Subcutaneous abdominal adipose tissue (tissue), 5 donors: ENCODE data around the gene KCTD1.

Source experiments
- H3K27ac ChIP-seq: one replicate; pipeline ENCODE4 v1.7.0; 2013; ENCODE audit warnings: low read depth, mild to moderate bottlenecking, inconsistent platforms, low read length, moderate library complexity
- H3K27me3 ChIP-seq, 5 donors: one replicate each; pipeline ENCODE4 v1.7.0; 2013; ENCODE audit warnings: low read length in 5 of 5, inconsistent platforms in 1 of 5; ENCODE audit not compliant: control insufficient read depth in 5 of 5, insufficient read depth in 4 of 5
- H3K36me3 ChIP-seq, 5 donors: one replicate each; pipeline ENCODE4 v1.7.0; 2013; ENCODE audit warnings: low read length in 5 of 5; ENCODE audit not compliant: control insufficient read depth in 5 of 5, insufficient read depth in 5 of 5
- H3K4me1 ChIP-seq, 5 donors: one replicate each; pipeline ENCODE4 v1.7.0; 2013; ENCODE audit warnings: low read length in 5 of 5, mild to moderate bottlenecking in 3 of 5, moderate library complexity in 1 of 5; ENCODE audit not compliant: control insufficient read depth in 5 of 5, insufficient read depth in 5 of 5
- H3K4me3 ChIP-seq, 5 donors: one replicate each; pipeline ENCODE4 v1.7.0; 2013; ENCODE audit warnings: low read length in 5 of 5, low read depth in 1 of 5
- H3K9ac ChIP-seq, 5 donors: one replicate each; pipeline ENCODE4 v1.7.0; 2013; ENCODE audit warnings: low read length in 5 of 5, mild to moderate bottlenecking in 4 of 5, moderate library complexity in 3 of 5
- H3K9me3 ChIP-seq, 5 donors: one replicate each; pipeline ENCODE4 v1.7.0; 2013; ENCODE audit warnings: low read length in 5 of 5; ENCODE audit not compliant: control insufficient read depth in 5 of 5
- donor health status: healthy.
- donor health status: healthy.
- donor health status: healthy.
- donor health status: healthy.
- donor health status: healthy.

Gene KCTD1

DNA sequence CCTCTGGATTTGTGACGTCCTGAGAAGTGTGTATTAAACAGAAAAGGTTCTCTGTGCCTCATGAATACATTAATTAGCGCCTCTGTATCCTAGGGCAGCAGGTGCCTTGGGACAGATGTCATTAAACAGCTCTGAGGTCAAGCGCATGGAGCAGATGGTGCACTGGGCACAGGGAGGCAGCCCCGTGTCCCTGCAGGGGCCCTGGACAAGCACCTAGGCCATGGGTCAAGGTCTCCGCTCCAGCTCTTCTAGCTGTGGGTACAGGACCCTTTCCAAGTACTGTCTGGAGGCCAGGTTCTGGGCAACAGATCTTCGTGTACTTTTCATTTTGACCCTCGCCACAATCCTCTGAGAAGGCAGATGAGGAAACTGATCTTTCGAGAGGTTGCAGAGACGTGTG lies 126.4 kb downstream of the KCTD1 start:
- Histone ChIP-seq H3K9me3 (no peaks in the 10 kb centered on the region), H3K4me1 (peaks cover 0 to 3% (median 0%) of the 10 kb centered on the region in 5 donors), H3K4me3 (no peak overlapping the region), H3K27me3 (no peaks in the 10 kb centered on the region), H3K36me3 (no peaks in the 10 kb centered on the region), H3K9ac (no peak overlapping the region), H3K27ac (no peak overlapping the region)

DNA sequence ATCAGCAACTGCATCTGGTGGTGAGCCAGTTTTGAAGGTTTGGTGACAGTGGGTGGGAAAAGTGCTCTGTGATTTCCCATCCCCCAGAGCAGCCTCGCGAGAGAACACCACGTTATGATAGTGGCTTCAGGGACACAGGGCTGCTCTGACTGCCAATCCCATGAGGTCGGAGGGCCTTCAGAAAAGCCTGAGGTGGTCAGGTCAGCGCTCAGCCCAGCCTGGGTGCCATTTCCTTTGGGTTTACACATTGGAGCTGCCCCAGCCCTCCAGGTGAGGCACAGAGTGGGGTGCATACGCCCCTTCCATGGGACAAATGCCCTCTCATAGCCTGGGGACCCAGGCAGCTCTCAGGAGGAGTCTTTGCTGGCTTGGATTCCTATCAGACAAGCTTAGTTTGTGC lies 126.8 kb downstream of the KCTD1 start:
- no peaks in the 10 kb centered on the region for H3K27me3 ChIP-seq

DNA sequence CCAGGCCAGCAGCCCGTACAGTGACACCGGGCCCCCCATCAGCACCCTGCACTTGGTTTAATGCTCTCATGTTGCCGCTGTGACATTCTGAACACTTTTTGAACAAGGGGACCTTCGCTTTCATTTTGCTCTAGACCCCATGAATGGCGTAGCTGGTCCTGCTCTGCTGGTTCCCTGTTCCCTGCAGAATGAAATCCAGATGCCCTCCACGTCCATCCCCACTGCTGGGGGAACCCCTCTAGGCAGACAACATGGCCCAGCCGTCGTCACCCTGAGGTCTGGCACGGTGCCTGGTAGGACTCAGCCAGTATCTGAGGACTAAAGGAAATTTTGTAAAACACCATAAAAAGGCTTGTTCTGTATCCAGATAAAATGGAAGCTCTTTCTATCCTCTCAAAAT lies 128.6 kb downstream of the KCTD1 start:
- Histone ChIP-seq H3K27ac (no peak overlapping the region), H3K27me3 (no peaks in the 10 kb centered on the region), H3K9me3 (no peaks in the 10 kb centered on the region), H3K36me3 (no peaks in the 10 kb centered on the region), H3K4me3 (no peak overlapping the region), H3K9ac (no peak overlapping the region), H3K4me1 (peaks cover 0 to 3% (median 0%) of the 10 kb centered on the region in 5 donors)

More for the DNA sequence above, 126.8 kb downstream of the KCTD1 start:
- H3K4me3 ChIP-seq, result no peak overlapping the region
- no peak overlapping the region for H3K9ac ChIP-seq
- peaks cover 0 to 3% (median 0%) of the 10 kb centered on the region in 5 donors for H3K4me1 ChIP-seq
- H3K36me3 ChIP-seq, result no peaks in the 10 kb centered on the region
- H3K9me3 ChIP-seq, result no peaks in the 10 kb centered on the region
- no peak overlapping the region for H3K27ac ChIP-seq

DNA sequence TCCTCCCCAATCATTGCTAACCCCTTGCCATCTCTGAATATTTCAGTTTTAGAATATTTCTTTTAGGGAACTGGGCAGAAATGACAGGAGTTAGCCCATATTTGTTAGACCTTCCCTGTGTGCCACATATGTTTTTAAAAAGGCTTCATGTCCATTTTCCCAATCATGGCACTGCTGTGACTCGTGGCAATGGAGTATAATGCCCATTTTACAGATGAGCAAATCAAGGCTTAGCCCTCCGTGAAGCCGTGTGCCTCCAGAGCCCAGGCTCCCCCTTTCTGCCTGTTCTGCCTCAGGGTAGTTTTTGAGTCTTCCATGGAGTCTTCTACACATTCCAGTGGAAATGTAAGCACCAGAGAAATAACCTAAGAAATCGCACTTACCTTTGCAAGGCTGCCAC lies 130.1 kb downstream of the KCTD1 start:
- Histone ChIP-seq H3K27ac (no peak overlapping the region), H3K36me3 (no peaks in the 10 kb centered on the region), H3K4me1 (peaks cover 0 to 3% (median 0%) of the 10 kb centered on the region in 5 donors), H3K27me3 (no peaks in the 10 kb centered on the region), H3K9ac (no peak overlapping the region), H3K4me3 (no peak overlapping the region), H3K9me3 (no peaks in the 10 kb centered on the region)

DNA sequence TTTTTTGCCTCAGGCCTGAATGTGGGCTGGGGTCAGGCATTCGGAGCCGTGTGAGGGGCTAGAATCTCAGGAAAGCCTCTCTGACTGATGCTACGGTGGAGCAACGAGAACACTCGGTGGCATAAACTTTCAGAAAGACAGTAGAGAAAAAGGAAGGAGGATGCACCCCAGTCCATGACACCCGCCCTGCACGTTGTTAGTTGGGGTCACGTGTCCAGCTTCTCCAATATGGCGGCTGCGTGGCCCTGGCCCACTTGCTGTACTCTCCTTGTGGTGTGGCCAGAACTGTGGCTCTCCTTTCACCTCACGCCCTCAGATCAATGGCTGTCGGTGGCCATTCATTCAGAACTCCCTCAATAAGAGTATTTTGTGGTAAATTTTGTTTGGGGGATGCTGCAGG lies 131.2 kb downstream of the KCTD1 start:
- Histone ChIP-seq H3K27me3 (no peaks in the 10 kb centered on the region), H3K9ac (no peak overlapping the region), H3K4me1 (peaks cover 0 to 3% (median 0%) of the 10 kb centered on the region in 5 donors), H3K4me3 (no peak overlapping the region), H3K27ac (no peak overlapping the region), H3K9me3 (no peaks in the 10 kb centered on the region), H3K36me3 (no peaks in the 10 kb centered on the region)

DNA sequence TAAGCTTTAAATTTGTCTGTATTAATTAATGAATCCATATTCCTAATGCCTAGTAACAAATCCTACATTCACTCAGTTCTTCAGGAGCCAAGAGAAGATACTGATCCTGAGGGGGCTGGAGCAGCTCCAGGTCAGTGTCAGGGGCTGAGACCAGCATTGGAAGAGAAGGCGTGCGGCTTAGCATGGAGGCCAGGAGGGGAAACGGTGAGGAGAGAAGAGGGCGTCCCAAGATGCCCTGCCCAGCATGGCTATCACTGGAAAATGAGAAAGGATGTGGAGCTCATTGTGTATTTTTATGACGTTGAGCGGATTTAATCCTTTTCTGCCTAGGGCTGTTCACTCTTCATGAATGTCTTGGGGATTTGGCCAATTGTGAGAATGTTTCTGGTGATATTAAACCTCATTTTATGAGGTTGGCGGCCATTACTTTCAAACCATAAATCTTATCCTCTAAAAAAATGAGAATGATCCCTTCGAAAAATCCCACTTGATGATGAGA lies 131.7 kb downstream of the KCTD1 start:
- H3K27me3 ChIP-seq, result no peaks in the 10 kb centered on the region
- no peak overlapping the region for H3K4me3 ChIP-seq
- peaks cover 0 to 3% (median 0%) of the 10 kb centered on the region in 5 donors for H3K4me1 ChIP-seq
- H3K9ac ChIP-seq, result no peak overlapping the region
- H3K36me3 ChIP-seq, result no peaks in the 10 kb centered on the region
- no peaks in the 10 kb centered on the region for H3K9me3 ChIP-seq
- no peak overlapping the region for H3K27ac ChIP-seq

DNA sequence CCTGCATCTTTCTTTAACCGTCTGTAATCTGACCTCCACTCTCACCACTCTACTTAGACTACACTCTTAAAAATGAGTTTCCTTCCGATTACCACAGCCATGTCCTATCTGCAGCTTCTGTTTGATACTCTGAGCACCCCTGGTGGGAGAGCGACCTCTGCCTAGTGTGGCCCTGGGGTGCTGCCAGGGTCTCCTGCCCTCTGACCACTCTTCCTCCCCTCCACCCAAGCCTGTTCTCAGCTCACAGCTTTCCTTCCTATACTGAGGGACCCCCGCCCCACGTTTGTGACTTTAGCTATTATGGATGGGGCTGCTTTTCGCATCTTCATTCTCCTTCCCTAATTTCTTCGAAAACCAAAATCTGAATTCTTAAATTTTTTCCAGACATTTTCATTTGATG lies 132.7 kb downstream of the KCTD1 start:
- H3K27me3 ChIP-seq, result no peaks in the 10 kb centered on the region
- no peaks in the 10 kb centered on the region for H3K36me3 ChIP-seq
- peaks cover 0 to 3% (median 0%) of the 10 kb centered on the region in 5 donors for H3K4me1 ChIP-seq
- no peak overlapping the region for H3K9ac ChIP-seq
- no peak overlapping the region for H3K27ac ChIP-seq
- H3K9me3 ChIP-seq, result no peaks in the 10 kb centered on the region
- no peak overlapping the region for H3K4me3 ChIP-seq

DNA sequence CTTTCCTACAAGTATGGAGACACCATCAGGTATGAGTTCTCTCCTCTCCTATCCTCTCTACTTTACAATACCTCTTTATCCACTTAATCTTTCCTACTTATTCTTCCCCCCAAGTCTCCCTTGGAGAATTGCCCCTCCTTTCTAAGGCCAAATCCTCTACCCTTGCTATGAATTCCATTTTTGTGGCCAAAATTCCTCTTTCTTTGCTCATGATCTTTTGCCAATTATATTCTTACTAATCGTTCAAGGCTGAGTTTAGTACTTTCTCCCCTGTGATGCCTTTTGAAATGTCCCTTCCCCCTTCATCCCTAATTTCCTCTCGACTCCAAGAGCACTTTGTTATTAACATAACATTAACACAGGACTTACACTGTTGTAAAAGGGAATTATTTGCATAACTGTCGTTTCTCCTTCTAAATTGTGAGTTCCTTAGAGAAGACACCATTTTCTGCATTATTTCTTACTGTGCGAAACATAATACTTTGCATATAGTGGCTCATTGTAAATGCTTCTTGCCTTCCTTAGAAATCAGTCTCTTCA lies 133.4 kb downstream of the KCTD1 start:
- no peaks in the 10 kb centered on the region for H3K36me3 ChIP-seq

DNA sequence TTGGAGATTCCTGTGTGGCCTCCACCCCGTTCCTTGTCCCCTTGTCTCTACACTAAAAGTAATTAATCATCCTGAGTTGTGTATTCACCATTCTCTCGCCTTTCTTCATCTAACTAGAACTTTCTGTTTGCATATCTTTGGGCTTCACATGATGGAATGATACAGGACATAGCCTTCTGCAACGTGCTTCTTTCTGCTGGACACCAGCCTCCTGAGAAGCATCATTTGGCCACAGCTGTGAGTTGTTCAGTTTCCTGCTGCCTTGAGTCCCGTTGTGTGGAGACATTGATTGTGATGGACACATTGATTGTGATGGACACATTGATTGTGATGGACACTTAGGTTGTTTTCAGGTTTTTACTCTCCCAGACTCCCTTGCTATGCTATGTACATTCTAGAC lies 139.3 kb downstream of the KCTD1 start:
- no peak overlapping the region for H3K27ac ChIP-seq
- no peaks in the 10 kb centered on the region for H3K36me3 ChIP-seq
- H3K9ac ChIP-seq, result no peak overlapping the region

More for the DNA sequence above, 133.4 kb downstream of the KCTD1 start:
- Histone ChIP-seq H3K4me1 (peaks cover 0 to 1% (median 0%) of the 10 kb centered on the region in 5 donors), H3K9ac (no peak overlapping the region), H3K27me3 (no peaks in the 10 kb centered on the region), H3K27ac (no peak overlapping the region), H3K4me3 (no peak overlapping the region), H3K9me3 (no peaks in the 10 kb centered on the region)

DNA sequence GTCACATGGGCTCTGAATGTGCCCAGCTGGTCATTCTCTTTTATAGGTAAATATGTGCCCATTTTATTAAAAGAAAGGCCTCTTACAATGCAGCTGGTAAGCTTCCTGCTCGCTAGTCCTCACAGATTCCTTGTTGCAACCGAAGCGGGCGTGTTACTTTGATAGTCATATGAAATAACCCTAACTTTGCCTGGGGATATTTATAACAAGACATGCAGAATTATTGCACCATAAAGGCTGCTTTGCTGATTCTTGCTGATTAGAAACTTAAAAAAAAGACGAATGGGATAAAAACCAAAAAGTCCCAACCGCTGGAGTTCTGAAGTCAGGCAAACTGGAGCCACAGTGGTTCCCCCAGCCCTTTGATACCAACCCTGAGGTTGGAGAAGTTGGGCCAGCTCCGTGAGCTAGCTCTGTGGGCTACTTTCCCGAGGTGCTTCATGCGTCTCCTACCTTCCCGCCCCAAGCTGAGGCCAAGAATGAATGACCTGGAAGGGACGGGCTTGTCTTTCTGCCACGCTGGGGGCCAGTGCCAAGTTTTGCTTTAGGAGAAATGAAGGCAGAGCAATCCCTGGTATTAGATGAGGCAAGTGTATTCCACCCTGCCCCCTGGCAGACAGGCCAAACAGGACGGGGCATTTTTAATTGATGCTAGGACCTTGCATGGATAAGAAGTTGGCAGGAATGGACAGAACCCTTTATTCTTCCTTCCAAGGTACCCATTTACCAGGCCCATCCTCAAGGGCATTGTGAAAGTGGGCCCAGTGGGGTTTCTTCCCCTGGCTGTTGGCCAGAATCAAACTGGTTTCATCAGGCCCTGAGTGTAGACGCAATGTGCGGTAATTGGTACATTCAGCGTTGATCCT lies 140.4 kb downstream of the KCTD1 start:
- Histone ChIP-seq H3K36me3 (no peaks in the 10 kb centered on the region), H3K27ac (no peak overlapping the region), H3K9ac (no peak overlapping the region), H3K4me3 (no peak overlapping the region), H3K4me1 (no peaks in the 10 kb centered on the region), H3K9me3 (no peaks in the 10 kb centered on the region), H3K27me3 (no peaks in the 10 kb centered on the region)

More for the DNA sequence above, 139.3 kb downstream of the KCTD1 start:
- H3K27me3 ChIP-seq, result no peaks in the 10 kb centered on the region
- H3K4me1 ChIP-seq, result no peaks in the 10 kb centered on the region
- no peak overlapping the region for H3K4me3 ChIP-seq
- H3K9me3 ChIP-seq, result no peaks in the 10 kb centered on the region
